Adrenal gland (tissue), 12 donors: ENCODE results near the gene FXYD3. TPM values are rescaled to one million over a fixed set of nuclear protein-coding genes. Genes with fewer than 3 reads are reported as not detected.

Experiments used
- DNase-seq, 7 donors: peaks; one replicate each; pipeline ENCODE4 v3.0.0-alpha.2; 2019 to 2020
- H3K27ac ChIP-seq, 5 donors: fragments of 200-600 bp; sonication (generic) in 4 of 5; 1 replicate in 3 of 5; 2 replicates in 2 of 5; pipeline versions ENCODE4 v1.5.1 to v1.8.0; 2016 to 2020; ENCODE audit warnings: mild to moderate bottlenecking in 1 of 5
- H3K27me3 ChIP-seq: fragments of 200-600 bp; 2 replicates; pipeline ENCODE4 v1.8.0; 2021
- H3K36me3 ChIP-seq, 2 donors: fragments of 200-600 bp; replicated peaks in 1 of 2; 1 replicate in 1 of 2; 2 replicates in 1 of 2; pipeline versions ENCODE4 v1.5.1 to v1.8.0; 2018 to 2022
- H3K4me1 ChIP-seq, 2 donors: fragments of 200-600 bp; replicated peaks in 1 of 2; 1 replicate in 1 of 2; 2 replicates in 1 of 2; pipeline versions ENCODE4 v1.5.1 to v1.8.0; 2018 to 2021
- H3K4me3 ChIP-seq, 4 donors: fragments of 200-600 bp; sonication (generic) in 3 of 4; one replicate each; pipeline ENCODE4 v1.5.1; 2016 to 2018
- H3K9me3 ChIP-seq, 3 donors: fragments of 200-600 bp; sonication (generic) in 1 of 3; replicated peaks in 1 of 3; 1 replicate in 2 of 3; 2 replicates in 1 of 3; pipeline versions ENCODE4 v1.5.1 to v1.8.0; 2016 to 2021
- POLR2A ChIP-seq, 2 donors: fragments of 450-650 bp; IDR thresholded peaks; one replicate each; pipeline ENCODE4 v1.6.1; 2017; ENCODE audit warnings: antibody characterized with exemption in 2 of 2, mild to moderate bottlenecking in 2 of 2, moderate library complexity in 1 of 2
- WGBS, 4 donors: extraction: QIAGEN DNeasy Blood & Tissue Kit in 2 of 4; methylation state at CpG; one replicate each; pipeline versions ENCODE4 v1.1.5 to v1.1.7; 2013 to 2017; 5-methylcytosine and 5-hydroxymethylcytosine counted together
- intact Hi-C, 2 donors: fragments of 100-400 bp; cut with DNase I; formaldehyde crosslinking; loops; one replicate each; pipeline versions ENCODE4 v1.14.1 to v1.15.0; 2022 to 2023
- polyA plus RNA-seq, 3 donors: library from polyadenylated mRNA; stranded (reverse); fragments of 200-250 nt in 2 of 3; fragments of 350-450 nt in 1 of 3; fragmentation: Illumina TruSeq in 1 of 3; extraction: RNeasy Lipid Tissue Mini Kit (QIAGEN cat#74804) in 1 of 3; gene quantifications; one replicate each; pipeline ENCODE4 v1.2.3, GENCODE V29; 2013 to 2014
- total RNA-seq, 9 donors: library from RNA; depleted of rRNA in 4 of 9; stranded (reverse); fragments of >200 nt in 4 of 9; fragments of 120-200 nt in 1 of 9; fragmentation: NEBNext Ultra II Directional in 1 of 9; extraction: Animal tissue kit (Norgen Biotek cat#: 25700) in 1 of 9; gene quantifications; one replicate each; pipeline versions ENCODE4 v1.1.0 to v1.2.4, GENCODE V29; 2013 to 2023
- TF ChIP-seq, protein P1 (sequence below), 6 experiments: fragments of 450-650 bp in 4 of 6; fragments of 200-600 bp in 2 of 6; sonication (generic) in 1 of 6; IDR thresholded peaks; 1 replicate in 5 of 6; 2 replicates in 1 of 6; pipeline versions ENCODE4 v1.5.1 to v1.8.0; 2016 to 2021; ENCODE audit warnings: antibody characterized with exemption in 6 of 6, mild to moderate bottlenecking in 2 of 6, moderate library complexity in 1 of 6
- donor health status: healthy with polysubstance abuse.
- donor health status: Bipolar disorder and iron deficiency.
- donor health status: DM: yes; HTN: yes; CAD: no.
- donor health status: DM: no; HTN: no; CAD: no.
- donor health status: DM: no; HTN: no; CAD: no.
- donor health status: DM: yes; HTN: yes; CAD: no.

Gene FXYD3
- total and polyA plus RNA-seq, 12 donors: 0.34 to 4.6 (median 2.3) TPM; not detected in 4

DNA sequence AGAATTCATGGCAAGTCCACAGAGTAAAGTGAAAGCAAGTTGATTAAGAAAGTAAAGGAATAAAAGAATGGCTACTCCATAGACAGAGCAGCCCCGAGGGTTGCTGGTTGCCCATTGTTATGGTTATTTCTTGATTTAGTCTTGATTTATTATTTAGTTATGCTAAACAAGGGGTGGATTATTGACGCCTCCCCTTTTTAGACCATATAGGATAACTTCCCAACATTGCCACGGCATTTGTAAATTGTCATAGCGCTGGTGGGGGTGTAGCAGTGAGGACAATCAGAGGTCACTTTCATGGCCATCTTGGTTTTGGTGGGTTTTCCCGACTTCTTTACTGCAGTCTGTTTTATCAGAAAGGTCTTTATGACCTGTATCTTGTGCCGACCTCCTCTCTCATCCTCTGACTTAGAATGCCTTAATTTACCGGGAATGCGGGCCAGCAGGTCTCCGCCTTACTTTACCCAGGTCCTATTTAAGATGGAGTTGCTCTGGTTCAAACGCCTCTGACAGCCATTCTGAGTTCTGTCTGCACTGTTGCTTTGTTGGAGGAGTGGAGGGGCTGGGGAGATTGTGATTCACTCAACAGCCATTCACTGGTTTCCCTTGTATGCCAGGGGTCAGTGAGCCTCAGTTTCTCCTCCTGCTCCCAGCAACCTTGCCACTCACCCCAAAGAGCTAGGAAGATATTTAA is 46.5 kb upstream of the FXYD3 start:
- Histone ChIP-seq H3K27me3 (no peaks in the 10 kb centered on the region), H3K4me1 (no peaks in the 10 kb centered on the region), H3K4me3 (no peak overlapping the region), H3K9me3 (no peaks in the 10 kb centered on the region), H3K27ac (no peak overlapping the region), H3K36me3 (no peaks in the 10 kb centered on the region)
- TF ChIP-seq, protein P1, sequence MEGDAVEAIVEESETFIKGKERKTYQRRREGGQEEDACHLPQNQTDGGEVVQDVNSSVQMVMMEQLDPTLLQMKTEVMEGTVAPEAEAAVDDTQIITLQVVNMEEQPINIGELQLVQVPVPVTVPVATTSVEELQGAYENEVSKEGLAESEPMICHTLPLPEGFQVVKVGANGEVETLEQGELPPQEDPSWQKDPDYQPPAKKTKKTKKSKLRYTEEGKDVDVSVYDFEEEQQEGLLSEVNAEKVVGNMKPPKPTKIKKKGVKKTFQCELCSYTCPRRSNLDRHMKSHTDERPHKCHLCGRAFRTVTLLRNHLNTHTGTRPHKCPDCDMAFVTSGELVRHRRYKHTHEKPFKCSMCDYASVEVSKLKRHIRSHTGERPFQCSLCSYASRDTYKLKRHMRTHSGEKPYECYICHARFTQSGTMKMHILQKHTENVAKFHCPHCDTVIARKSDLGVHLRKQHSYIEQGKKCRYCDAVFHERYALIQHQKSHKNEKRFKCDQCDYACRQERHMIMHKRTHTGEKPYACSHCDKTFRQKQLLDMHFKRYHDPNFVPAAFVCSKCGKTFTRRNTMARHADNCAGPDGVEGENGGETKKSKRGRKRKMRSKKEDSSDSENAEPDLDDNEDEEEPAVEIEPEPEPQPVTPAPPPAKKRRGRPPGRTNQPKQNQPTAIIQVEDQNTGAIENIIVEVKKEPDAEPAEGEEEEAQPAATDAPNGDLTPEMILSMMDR (IDR thresholded peaks at IDR 0.05): no peak
- no peak for TF ChIP-seq POLR2A (IDR thresholded peaks at IDR 0.05)
- intact Hi-C loops: loop anchor here in 1 of 2 donors (10.0 kb wide), 1 partner anchor 66 kb away; the partner anchor contains the start of genes FXYD1 and LGI4
- DNase-seq: no peak
- 68 to 80% (median 69%) methylated on average over 10 of the region's 10 CpGs for WGBS, 4 donors

DNA sequence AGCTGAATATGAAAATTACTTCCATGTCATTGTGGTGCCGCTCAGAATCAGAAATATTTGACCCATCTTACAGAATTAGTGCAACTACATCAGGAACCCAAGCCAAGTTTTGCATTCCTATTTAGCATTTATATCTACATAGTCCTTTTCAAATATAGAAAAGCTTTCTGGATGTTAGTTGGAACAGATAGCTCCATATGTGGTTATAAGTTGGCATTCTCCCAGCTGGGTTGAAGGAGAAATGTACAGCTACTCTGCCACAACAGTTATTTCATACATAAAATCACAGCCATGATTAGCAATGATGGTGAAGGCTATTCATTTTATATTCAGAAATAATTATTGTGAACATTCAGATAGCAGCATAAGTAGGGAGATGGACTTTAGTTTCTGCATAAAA is 45.9 kb upstream of the FXYD3 start:
- 79 to 93% (median 82%) methylated on average over 1 of the region's 1 CpG for WGBS, 4 donors
- no peaks in the 10 kb centered on the region for H3K9me3 ChIP-seq
- intact Hi-C loops: loop anchor here in 1 of 2 donors (10.0 kb wide), 1 partner anchor 65 kb away; the partner anchor contains the start of genes FXYD1 and LGI4
- H3K36me3 ChIP-seq: no peaks in the 10 kb centered on the region
- H3K27me3 ChIP-seq: no peaks in the 10 kb centered on the region
- DNase-seq: no peak
- no peaks in the 10 kb centered on the region for H3K4me1 ChIP-seq
- TF ChIP-seq, protein P1 (IDR thresholded peaks at IDR 0.05): no peak
- no peak for TF ChIP-seq POLR2A (IDR thresholded peaks at IDR 0.05)
- no peak overlapping the region for H3K4me3 ChIP-seq
- H3K27ac ChIP-seq: no peak overlapping the region

DNA sequence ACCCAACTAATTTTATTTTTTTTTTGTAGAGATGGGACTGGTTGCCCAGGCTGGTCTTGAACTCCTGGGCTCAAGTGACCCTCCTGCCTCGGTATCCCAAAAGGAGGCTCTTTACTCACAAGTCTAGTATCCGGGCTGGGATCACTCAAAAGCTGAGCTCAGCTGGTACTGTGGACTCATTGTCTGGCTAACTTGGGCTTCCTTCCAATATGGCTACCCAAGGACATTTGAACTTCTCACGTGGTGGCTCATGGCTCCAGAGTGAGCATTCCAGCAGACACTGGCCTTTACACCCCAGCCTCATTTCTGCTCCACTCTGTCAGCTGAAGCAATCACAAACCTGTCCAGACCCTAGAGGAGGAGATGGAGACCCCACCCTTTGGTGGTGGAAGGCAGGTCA is 45.2 kb upstream of the FXYD3 start:
- Histone ChIP-seq H3K36me3 (no peaks in the 10 kb centered on the region), H3K9me3 (no peaks in the 10 kb centered on the region), H3K4me1 (no peaks in the 10 kb centered on the region), H3K27ac (no peak overlapping the region), H3K4me3 (no peak overlapping the region), H3K27me3 (peaks cover under 1% of the 10 kb centered on the region)
- WGBS, 4 donors: 64 to 80% (median 72%) methylated on average over 2 to 3 of the region's 3 CpGs
- no peak for DNase-seq
- TF ChIP-seq, protein P1 (IDR thresholded peaks at IDR 0.05): no peak
- no peak for TF ChIP-seq POLR2A (IDR thresholded peaks at IDR 0.05)
- intact Hi-C loops: no loop called here

DNA sequence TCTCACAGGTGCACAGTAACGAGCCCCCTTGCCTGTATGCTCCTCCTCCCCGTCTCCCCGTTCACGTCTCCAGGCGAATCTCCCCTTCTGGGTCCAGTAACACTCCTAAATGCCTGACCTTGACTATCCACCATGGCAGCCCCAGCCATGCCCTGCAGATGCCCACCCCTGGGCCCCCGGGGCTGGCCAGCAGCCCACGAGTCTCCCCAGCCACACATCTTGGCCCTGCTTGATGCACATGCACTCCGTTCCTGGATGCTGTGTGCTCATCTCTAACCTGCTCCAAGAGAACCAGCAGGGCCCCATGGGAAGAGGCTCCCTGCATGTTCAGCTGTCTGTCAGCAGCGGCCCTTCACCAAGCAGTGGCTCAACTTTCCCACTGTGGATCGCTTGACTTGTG is 42.1 kb upstream of the FXYD3 start:
- Histone ChIP-seq H3K4me3 (no peak overlapping the region), H3K27me3 (peaks cover 3% of the 10 kb centered on the region), H3K36me3 (no peaks in the 10 kb centered on the region), H3K9me3 (no peaks in the 10 kb centered on the region), H3K27ac (no peak overlapping the region), H3K4me1 (no peaks in the 10 kb centered on the region)
- intact Hi-C loops: no loop called here
- no peak for DNase-seq
- TF ChIP-seq, protein P1 (IDR thresholded peaks at IDR 0.05): no peak
- no peak for TF ChIP-seq POLR2A (IDR thresholded peaks at IDR 0.05)
- 61 to 80% (median 75%) methylated on average over 10 of the region's 10 CpGs for WGBS, 4 donors
